K562 (cell line): ENCODE measurements around the gene AGRP. TPM values are rescaled to one million over a fixed set of nuclear protein-coding genes. Genes with fewer than 3 reads are reported as not detected.

Source experiments
- ATF1 ChIP-seq, 2 experiments: fragments of 450-650 bp in 1 of 2; IDR thresholded peaks; 2 replicates each; pipeline ENCODE4 v1.6.1; 2016; ENCODE audit warnings: missing compliant biosample characterization in 1 of 2, missing genetic modification characterization in 1 of 2
- ATF7 ChIP-seq: fragments of 450-650 bp; IDR thresholded peaks from 2 replicates; pipeline ENCODE4 v1.7.1; 2014; ENCODE audit warnings: mild to moderate bottlenecking, moderate library complexity
- BHLHE40 ChIP-seq: IDR thresholded peaks from 2 replicates; pipeline ENCODE4 v1.6.1; 2011; ENCODE audit warnings: low read length, improper control_type of control experiment
- CHCHD3 ChIP-seq: fragments of 250-450 bp; sonication (Bioruptor Pico); IDR thresholded peaks from 2 replicates; pipeline ENCODE4 v2.1.2; 2022; ENCODE audit warnings: mild to moderate bottlenecking
- CREM ChIP-seq: IDR thresholded peaks from 2 replicates; pipeline ENCODE4 v1.6.1; 2014; ENCODE audit warnings: antibody characterized with exemption, low read depth
- ELF1 ChIP-seq: fragments of 200-800 bp; sonication (Bioruptor generic); IDR thresholded peaks from 2 replicates; pipeline ENCODE4 v1.6.1; 2016; ENCODE audit warnings: missing genetic modification characterization, missing compliant biosample characterization
- HDAC2 ChIP-seq: fragments of 450-650 bp; IDR thresholded peaks from 2 replicates; pipeline ENCODE4 v1.6.1; 2016; ENCODE audit warnings: mild to moderate bottlenecking
- MAFF ChIP-seq: IDR thresholded peaks from 2 replicates; pipeline ENCODE4 v1.6.1; 2012; ENCODE audit warnings: low read length, improper control_type of control experiment
- PCBP1 ChIP-seq: fragments of 200-400 bp; formaldehyde crosslinking; IDR thresholded peaks from 2 replicates; pipeline ENCODE4 v1.6.1; 2018; ENCODE audit warnings: mild to moderate bottlenecking, low read depth, low read length; ENCODE audit not compliant: poor library complexity, severe bottlenecking
- PHTF2 ChIP-seq: fragments of 250-450 bp; sonication (Bioruptor Pico); IDR thresholded peaks from 2 replicates; pipeline ENCODE4 v1.5.0; 2021; ENCODE audit warnings: mild to moderate bottlenecking
- RBM22 ChIP-seq: fragments of 200-400 bp; formaldehyde crosslinking; IDR thresholded peaks from 2 replicates; pipeline ENCODE4 v1.6.1; 2018; ENCODE audit warnings: low read length, low read depth; ENCODE audit not compliant: poor library complexity, severe bottlenecking
- SMARCA4 ChIP-seq: fragments of 450-650 bp; IDR thresholded peaks from 2 replicates; pipeline ENCODE4 v1.6.1; 2016
- SMC3 ChIP-seq: conservative IDR thresholded peaks from 2 replicates; pipeline ENCODE4 v1.6.1; 2011; ENCODE audit warnings: low read depth, low read length, improper control_type of control experiment; ENCODE audit not compliant: insufficient read depth
- ZNF184 ChIP-seq: sonication (generic); formaldehyde crosslinking; IDR thresholded peaks from 2 replicates; pipeline ENCODE4 v1.5.0; 2020; ENCODE audit warnings: missing genetic modification reagents
- ZNF589 ChIP-seq: fragments of 200-800 bp; sonication (Bioruptor generic); IDR thresholded peaks from 2 replicates; pipeline ENCODE4 v1.6.1; 2016; ENCODE audit warnings: low read depth, missing genetic modification characterization, missing compliant biosample characterization
- polyA plus RNA-seq, 8 experiments: library from polyadenylated mRNA; depleted of rRNA in 4 of 8; stranded (reverse) in 5 of 8; unstranded in 3 of 8; fragments of >200 nt; fragmentation: Nextera tagmentation in 2 of 8; fragmentation: Illumina TruSeq in 1 of 8; extraction: Ambion mirVana in 2 of 8; extraction: Trizol in 1 of 8; gene quantifications; 2 replicates each; pipeline versions ENCODE4 v1.2.1 to v1.2.3, GENCODE V29; 2011 to 2014; ENCODE audit warnings: inconsistent platforms in 1 of 8, missing spikeins in 1 of 8
- total RNA-seq, 7 experiments: library from RNA; depleted of rRNA in 6 of 7; stranded (reverse); fragments of >200 nt in 6 of 7; fragmentation: Illumina TruSeq in 2 of 7; extraction: Trizol in 2 of 7; gene quantifications; 2 replicates each; pipeline versions ENCODE4 v1.2.1 to v1.2.3, GENCODE V29; 2011 to 2021; ENCODE audit warnings: low replicate concordance in 1 of 7
- TF ChIP-seq, protein P1 (sequence below), 2 experiments: fragments of 450-650 bp in 1 of 2; sonication (generic) in 1 of 2; formaldehyde crosslinking in 1 of 2; IDR thresholded peaks in 1 of 2; conservative IDR thresholded peaks in 1 of 2; 2 replicates each; pipeline versions ENCODE4 v1.6.1 to v1.8.1; 2016 to 2023; ENCODE audit warnings: mild to moderate bottlenecking in 2 of 2, moderate library complexity in 2 of 2, inconsistent platforms in 1 of 2, missing genetic modification reagents in 1 of 2
- TF ChIP-seq, protein P2 (sequence below): sonication (generic); formaldehyde crosslinking; IDR thresholded peaks from 2 replicates; pipeline ENCODE4 v1.8.0; 2022; ENCODE audit warnings: missing genetic modification reagents, mild to moderate bottlenecking, moderate library complexity, borderline replicate concordance
- TF ChIP-seq, protein P3 (sequence below): fragments of 450-650 bp; formaldehyde crosslinking; IDR thresholded peaks from 2 replicates; pipeline ENCODE4 v1.4.0; 2020; ENCODE audit warnings: mild to moderate bottlenecking, moderate library complexity
- TF ChIP-seq, protein P4 (sequence below): sonication (generic); formaldehyde crosslinking; IDR thresholded peaks from 2 replicates; pipeline ENCODE4 v1.8.0; 2022; ENCODE audit warnings: mild to moderate bottlenecking, low read depth, missing genetic modification reagents
- TF ChIP-seq, protein P5 (sequence below): fragments of 450-650 bp; IDR thresholded peaks from 2 replicates; pipeline ENCODE4 v1.6.1; 2017; ENCODE audit warnings: mild to moderate bottlenecking, moderate library complexity

AGRP gene
- total and polyA plus RNA-seq, 9 of the 15 experiments (the other 6 are each of a cell fraction or from before 2014, with no cell fraction given), result not detected

DNA sequence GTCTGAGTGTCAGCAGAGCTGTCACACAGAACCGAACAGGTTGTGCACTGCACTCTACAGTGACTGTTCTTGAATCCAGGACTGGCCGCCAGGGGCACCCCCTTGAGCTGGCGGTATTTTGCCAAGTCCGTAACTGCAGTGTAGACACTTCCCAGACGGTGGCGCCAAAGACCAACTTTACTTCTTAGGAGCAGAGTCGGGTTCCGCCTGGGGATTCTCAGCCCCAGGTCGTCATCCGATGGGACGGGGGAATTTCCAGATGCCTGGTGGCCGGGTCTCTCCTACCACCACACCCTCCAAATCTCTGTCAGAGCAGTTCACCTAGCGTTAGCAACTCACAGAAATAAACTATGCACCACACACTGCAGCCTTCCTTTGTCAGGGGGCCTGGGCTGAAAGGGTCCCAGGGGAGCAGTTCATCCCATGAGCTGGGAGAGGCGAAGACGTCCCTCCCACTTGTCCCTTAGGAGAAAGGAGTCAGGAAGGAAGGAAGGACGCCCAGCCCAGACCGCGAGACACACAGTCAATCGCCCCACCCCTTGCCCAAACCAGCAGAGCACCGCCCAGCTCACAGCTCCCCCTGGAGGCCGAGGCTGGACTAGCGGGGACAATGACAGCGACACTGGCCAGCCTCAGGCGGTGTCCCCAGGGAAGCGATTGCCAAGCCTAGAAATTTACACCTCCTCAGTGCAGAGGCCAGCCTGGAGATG lies 37.9 kb upstream of the AGRP start (continued):
- TF ChIP-seq, protein P1, sequence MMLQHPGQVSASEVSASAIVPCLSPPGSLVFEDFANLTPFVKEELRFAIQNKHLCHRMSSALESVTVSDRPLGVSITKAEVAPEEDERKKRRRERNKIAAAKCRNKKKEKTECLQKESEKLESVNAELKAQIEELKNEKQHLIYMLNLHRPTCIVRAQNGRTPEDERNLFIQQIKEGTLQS (IDR thresholded peaks at IDR 0.05), result no peak; the same call in 1 of the 2 replicates
- TF ChIP-seq, protein P1 (CRISPR knock-in tag; conservative IDR thresholded peaks at IDR 0.05), result peak; percentile 48; the same call in 1 of the 2 replicates
- TF ChIP-seq, protein P2, sequence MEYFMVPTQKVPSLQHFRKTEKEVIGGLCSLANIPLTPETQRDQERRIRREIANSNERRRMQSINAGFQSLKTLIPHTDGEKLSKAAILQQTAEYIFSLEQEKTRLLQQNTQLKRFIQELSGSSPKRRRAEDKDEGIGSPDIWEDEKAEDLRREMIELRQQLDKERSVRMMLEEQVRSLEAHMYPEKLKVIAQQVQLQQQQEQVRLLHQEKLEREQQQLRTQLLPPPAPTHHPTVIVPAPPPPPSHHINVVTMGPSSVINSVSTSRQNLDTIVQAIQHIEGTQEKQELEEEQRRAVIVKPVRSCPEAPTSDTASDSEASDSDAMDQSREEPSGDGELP (CRISPR knock-in tag), result peak; percentile 78
- TF ChIP-seq ZNF184 (CRISPR knock-in tag) (no peak), ELF1 (tag) (peak; percentile 52; the same call in 1 of the 2 replicates), SMC3 (peak; percentile 92), ATF7 (peak; percentile 80), MAFF (peak; percentile 52), ATF1 (CRISPR knock-in tag; IDR thresholded peaks at IDR 0.05) (no peak), ATF1 (tag; IDR thresholded peaks at IDR 0.05) (peak; percentile 82), CHCHD3 (CRISPR knock-in tag) (no peak), HDAC2 (peak; percentile 90), PCBP1 (no peak), RBM22 (no peak), SMARCA4 (peak; percentile 73; the same call in 1 of the 2 replicates), BHLHE40 (peak; percentile 46; the same call in 1 of the 2 replicates), CREM (peak; percentile 76), PHTF2 (CRISPR knock-in tag) (no peak), ZNF589 (CRISPR knock-in tag) (no peak; the same call in 1 of the 2 replicates)
- TF ChIP-seq, protein P3, sequence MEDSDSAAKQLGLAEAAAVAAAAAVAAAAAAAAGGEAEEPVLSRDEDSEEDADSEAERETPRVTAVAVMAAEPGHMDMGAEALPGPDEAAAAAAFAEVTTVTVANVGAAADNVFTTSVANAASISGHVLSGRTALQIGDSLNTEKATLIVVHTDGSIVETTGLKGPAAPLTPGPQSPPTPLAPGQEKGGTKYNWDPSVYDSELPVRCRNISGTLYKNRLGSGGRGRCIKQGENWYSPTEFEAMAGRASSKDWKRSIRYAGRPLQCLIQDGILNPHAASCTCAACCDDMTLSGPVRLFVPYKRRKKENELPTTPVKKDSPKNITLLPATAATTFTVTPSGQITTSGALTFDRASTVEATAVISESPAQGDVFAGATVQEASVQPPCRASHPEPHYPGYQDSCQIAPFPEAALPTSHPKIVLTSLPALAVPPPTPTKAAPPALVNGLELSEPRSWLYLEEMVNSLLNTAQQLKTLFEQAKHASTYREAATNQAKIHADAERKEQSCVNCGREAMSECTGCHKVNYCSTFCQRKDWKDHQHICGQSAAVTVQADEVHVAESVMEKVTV, result peak; percentile 91
- TF ChIP-seq, protein P4, sequence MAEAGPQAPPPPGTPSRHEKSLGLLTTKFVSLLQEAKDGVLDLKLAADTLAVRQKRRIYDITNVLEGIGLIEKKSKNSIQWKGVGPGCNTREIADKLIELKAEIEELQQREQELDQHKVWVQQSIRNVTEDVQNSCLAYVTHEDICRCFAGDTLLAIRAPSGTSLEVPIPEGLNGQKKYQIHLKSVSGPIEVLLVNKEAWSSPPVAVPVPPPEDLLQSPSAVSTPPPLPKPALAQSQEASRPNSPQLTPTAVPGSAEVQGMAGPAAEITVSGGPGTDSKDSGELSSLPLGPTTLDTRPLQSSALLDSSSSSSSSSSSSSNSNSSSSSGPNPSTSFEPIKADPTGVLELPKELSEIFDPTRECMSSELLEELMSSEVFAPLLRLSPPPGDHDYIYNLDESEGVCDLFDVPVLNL (CRISPR knock-in tag), result no peak
- TF ChIP-seq, protein P5, sequence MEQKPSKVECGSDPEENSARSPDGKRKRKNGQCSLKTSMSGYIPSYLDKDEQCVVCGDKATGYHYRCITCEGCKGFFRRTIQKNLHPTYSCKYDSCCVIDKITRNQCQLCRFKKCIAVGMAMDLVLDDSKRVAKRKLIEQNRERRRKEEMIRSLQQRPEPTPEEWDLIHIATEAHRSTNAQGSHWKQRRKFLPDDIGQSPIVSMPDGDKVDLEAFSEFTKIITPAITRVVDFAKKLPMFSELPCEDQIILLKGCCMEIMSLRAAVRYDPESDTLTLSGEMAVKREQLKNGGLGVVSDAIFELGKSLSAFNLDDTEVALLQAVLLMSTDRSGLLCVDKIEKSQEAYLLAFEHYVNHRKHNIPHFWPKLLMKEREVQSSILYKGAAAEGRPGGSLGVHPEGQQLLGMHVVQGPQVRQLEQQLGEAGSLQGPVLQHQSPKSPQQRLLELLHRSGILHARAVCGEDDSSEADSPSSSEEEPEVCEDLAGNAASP, result no peak
